Panc1 (cell line): Measurements from ENCODE around the gene SLC41A3. TPM values are rescaled to one million over a fixed set of nuclear protein-coding genes. Genes with fewer than 3 reads are reported as not detected.

ENCODE experiments used
- ATAC-seq: fragments of 200-7000 bp; cut with Tn5 transposase; 2 replicates; pipeline ENCODE4 v1.9.1; 2020; ENCODE audit warnings: mild to moderate bottlenecking, moderate library complexity
- BruUV-seq: library from RNA; stranded (reverse); fragments of 400-500 nt; replicated peaks from 2 replicates; lab custom pipeline; 2021; lab: Mats Ljungman, UMichigan
- CTCF ChIA-PET: fragments of 300-600 bp; sonication (Branson Sonifier 250); formaldehyde crosslinking; loops from one replicate; lab custom pipeline; 2022; ENCODE audit warnings: antibody characterized with exemption; lab: Charles Lee
- POLR2A ChIA-PET: fragments of 300-600 bp; sonication (Branson Sonifier 250); formaldehyde crosslinking; loops from one replicate; lab custom pipeline; 2022; ENCODE audit warnings: antibody characterized with exemption; lab: Charles Lee
- DNase-seq: peaks from one replicate; pipeline ENCODE4 v3.0.0-alpha.2; 2010; ENCODE audit warnings: low read depth, low spot score
- H3K27ac ChIP-seq: 2 replicates; pipeline ENCODE4 v1.5.1; 2011; ENCODE audit warnings: mild to moderate bottlenecking, low read length, inconsistent platforms
- H3K27me3 ChIP-seq: fragments of 200-500 bp; sonication (Bioruptor generic); 2 replicates; pipeline ENCODE4 v1.6.0; 2014; ENCODE audit warnings: low read length, inconsistent platforms; ENCODE audit not compliant: control insufficient read depth, insufficient read depth
- H3K36me3 ChIP-seq: fragments of 200-500 bp; sonication (Bioruptor generic); 2 replicates; pipeline ENCODE4 v1.5.1; 2014; ENCODE audit warnings: inconsistent platforms, mild to moderate bottlenecking, low read length, moderate library complexity; ENCODE audit not compliant: control insufficient read depth, insufficient read depth
- H3K4me1 ChIP-seq: 2 replicates; pipeline ENCODE4 v1.5.1; 2011; ENCODE audit warnings: inconsistent platforms, mild to moderate bottlenecking, low read length, moderate library complexity; ENCODE audit not compliant: control insufficient read depth, insufficient read depth
- H3K4me3 ChIP-seq, 2 experiments: 2 replicates each; pipeline ENCODE4 v1.5.1; 2011 to 2012; ENCODE audit warnings: low read depth in 2 of 2, low read length in 2 of 2, mild to moderate bottlenecking in 2 of 2, inconsistent platforms in 1 of 2, moderate library complexity in 1 of 2
- H3K9me3 ChIP-seq: fragments of 200-500 bp; sonication (Bioruptor generic); 2 replicates; pipeline ENCODE4 v1.5.1; 2014; ENCODE audit warnings: low read depth, mild to moderate bottlenecking, inconsistent platforms, low read length, moderate library complexity; ENCODE audit not compliant: control insufficient read depth, insufficient read depth
- CTCF ChIP-seq: fragments of 450-650 bp; IDR thresholded peaks from 2 replicates; pipeline ENCODE4 v1.5.1; 2017; ENCODE audit warnings: mild to moderate bottlenecking
- POLR2AphosphoS5 ChIP-seq: IDR thresholded peaks from 2 replicates; pipeline ENCODE4 v1.6.1; 2012; ENCODE audit warnings: mild to moderate bottlenecking, low read depth, low read length, moderate library complexity
- SIN3A ChIP-seq: IDR thresholded peaks from 2 replicates; pipeline ENCODE4 v1.6.1; 2012; ENCODE audit warnings: low read depth, mild to moderate bottlenecking, low read length, moderate library complexity, borderline replicate concordance; ENCODE audit not compliant: insufficient read depth
- TCF7L2 ChIP-seq: IDR thresholded peaks from 2 replicates; pipeline ENCODE4 v1.6.1; 2011; ENCODE audit warnings: mild to moderate bottlenecking, low read depth, low read length, inconsistent platforms
- in situ Hi-C: cut with HindIII; loops from 2 replicates; pipeline ENCODE4 v1.10.0; 2016; ENCODE audit warnings: low sequenced_read_pairs, low pct_unique_long_range_greater_than_20kb
- intact Hi-C: fragments of 100-400 bp; cut with micrococcal nuclease; formaldehyde crosslinking; loops from one replicate; pipeline ENCODE4 v1.10.0; 2022; ENCODE audit not compliant: unreplicated experiment
- total RNA-seq: library from RNA; stranded (reverse); gene quantifications from one replicate; pipeline ENCODE4 v1.2.1, GENCODE V29; 2021; ENCODE audit not compliant: unreplicated experiment
- TF ChIP-seq, protein P1 (sequence below), 2 experiments: IDR thresholded peaks; 2 replicates each; pipeline ENCODE4 v1.6.1; 2011 to 2012; ENCODE audit warnings: low read depth in 2 of 2, control low read depth in 1 of 2, low read length in 1 of 2, mild to moderate bottlenecking in 1 of 2, moderate library complexity in 1 of 2; ENCODE audit not compliant: insufficient read depth in 1 of 2

The SLC41A3 gene
- total RNA-seq, 1 experiment from 2014 or later = 39.0 TPM

- CTCF ChIA-PET = no interaction called here
- Histone ChIP-seq H3K27me3 (no peaks in the 10 kb centered on the region), H3K27ac (no peak overlapping the region), H3K36me3 (no peaks in the 10 kb centered on the region), H3K4me1 (no peaks in the 10 kb centered on the region), H3K4me3 (no peak overlapping the region), H3K9me3 (no peaks in the 10 kb centered on the region)
- in situ Hi-C loops = no loop called here
- TF ChIP-seq SIN3A (no peak), POLR2AphosphoS5 (no peak), CTCF (no peak), TCF7L2 (no peak)
- TF ChIP-seq, protein P1, sequence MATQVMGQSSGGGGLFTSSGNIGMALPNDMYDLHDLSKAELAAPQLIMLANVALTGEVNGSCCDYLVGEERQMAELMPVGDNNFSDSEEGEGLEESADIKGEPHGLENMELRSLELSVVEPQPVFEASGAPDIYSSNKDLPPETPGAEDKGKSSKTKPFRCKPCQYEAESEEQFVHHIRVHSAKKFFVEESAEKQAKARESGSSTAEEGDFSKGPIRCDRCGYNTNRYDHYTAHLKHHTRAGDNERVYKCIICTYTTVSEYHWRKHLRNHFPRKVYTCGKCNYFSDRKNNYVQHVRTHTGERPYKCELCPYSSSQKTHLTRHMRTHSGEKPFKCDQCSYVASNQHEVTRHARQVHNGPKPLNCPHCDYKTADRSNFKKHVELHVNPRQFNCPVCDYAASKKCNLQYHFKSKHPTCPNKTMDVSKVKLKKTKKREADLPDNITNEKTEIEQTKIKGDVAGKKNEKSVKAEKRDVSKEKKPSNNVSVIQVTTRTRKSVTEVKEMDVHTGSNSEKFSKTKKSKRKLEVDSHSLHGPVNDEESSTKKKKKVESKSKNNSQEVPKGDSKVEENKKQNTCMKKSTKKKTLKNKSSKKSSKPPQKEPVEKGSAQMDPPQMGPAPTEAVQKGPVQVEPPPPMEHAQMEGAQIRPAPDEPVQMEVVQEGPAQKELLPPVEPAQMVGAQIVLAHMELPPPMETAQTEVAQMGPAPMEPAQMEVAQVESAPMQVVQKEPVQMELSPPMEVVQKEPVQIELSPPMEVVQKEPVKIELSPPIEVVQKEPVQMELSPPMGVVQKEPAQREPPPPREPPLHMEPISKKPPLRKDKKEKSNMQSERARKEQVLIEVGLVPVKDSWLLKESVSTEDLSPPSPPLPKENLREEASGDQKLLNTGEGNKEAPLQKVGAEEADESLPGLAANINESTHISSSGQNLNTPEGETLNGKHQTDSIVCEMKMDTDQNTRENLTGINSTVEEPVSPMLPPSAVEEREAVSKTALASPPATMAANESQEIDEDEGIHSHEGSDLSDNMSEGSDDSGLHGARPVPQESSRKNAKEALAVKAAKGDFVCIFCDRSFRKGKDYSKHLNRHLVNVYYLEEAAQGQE (IDR thresholded peaks at IDR 0.05; ENCODE audit: insufficient read depth in 1 of 2, low read depth in 2 of 2, low read length in 1 of 2) = no peak
- intact Hi-C loops = no loop called here
- BruUV-seq = no TSS peak
- POLR2A ChIA-PET = interaction anchor here (0.6 kb wide), 1 partner anchor 32 kb away, joined by 4 read pairs; no protein-coding TSS in a partner anchor
- DNase-seq (no peak), ATAC-seq (no peak)
Observed at GRCh38 chr3:126022741-126023359, 61.1 kb downstream of the SLC41A3 start.

DNA sequence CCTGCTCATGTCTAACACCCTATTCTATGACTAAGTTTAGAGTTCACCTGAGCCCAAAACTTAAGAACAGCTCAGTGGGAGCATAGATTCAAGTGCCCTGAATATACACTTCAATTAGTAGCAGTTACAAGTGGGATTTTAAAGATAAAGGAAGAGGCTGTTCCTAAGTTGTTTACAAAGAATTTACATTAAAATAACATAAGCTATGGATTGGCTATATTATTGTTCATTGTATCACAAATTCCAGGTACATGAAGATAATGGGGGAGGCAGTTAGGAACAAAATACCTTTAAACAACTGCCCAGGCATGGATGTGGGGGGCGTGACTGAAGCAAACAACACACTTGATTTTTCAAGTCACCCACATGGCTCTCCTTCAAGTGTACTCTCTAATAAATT, 62.2 kb downstream of the SLC41A3 start:
- Histone ChIP-seq H3K36me3 (no peaks in the 10 kb centered on the region), H3K4me1 (no peaks in the 10 kb centered on the region), H3K4me3 (no peak overlapping the region), H3K9me3 (no peaks in the 10 kb centered on the region), H3K27ac (no peak overlapping the region), H3K27me3 (no peaks in the 10 kb centered on the region)
- in situ Hi-C loops = no loop called here
- POLR2A ChIA-PET = no interaction called here
- CTCF ChIA-PET = no interaction called here
- ATAC-seq (no peak), DNase-seq (no peak)
- intact Hi-C loops = no loop called here
- TF ChIP-seq TCF7L2 (no peak), SIN3A (no peak)
- TF ChIP-seq, protein P1 (IDR thresholded peaks at IDR 0.05; ENCODE audit: insufficient read depth in 1 of 2, low read depth in 2 of 2, low read length in 1 of 2) = no peak
- no TSS peak for BruUV-seq
